Measurements from ENCODE around the gene DOLK. TPM values are rescaled to one million over a fixed set of nuclear protein-coding genes. Genes with fewer than 3 reads are reported as not detected.

Gene DOLK
- total and polyA plus RNA-seq, 2 donors (not counting 1 experiment from before 2014, with no cell fraction given) = 3.0 to 12.2 TPM

DNA sequence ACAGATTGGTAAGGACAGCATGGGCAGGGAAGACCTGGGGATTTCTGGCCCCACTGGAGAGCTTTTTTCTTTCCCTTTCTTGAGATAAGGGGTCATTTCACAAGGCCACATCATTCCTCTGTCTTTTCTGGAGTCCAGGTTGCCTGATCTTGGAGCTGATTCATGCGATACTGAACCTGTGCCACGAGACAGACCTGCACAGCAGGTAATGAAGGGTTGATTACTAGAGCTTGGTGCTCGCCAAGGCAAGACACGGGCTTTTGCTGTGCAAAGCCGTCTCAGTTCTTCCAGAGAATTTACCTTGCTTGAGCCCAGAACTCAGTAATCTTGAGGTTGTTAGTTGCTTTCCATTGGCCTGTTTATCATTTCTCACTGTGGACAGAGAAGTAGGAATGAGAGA is 39.3 kb upstream of the DOLK start:
- Histone ChIP-seq H3K9me3 (ENCODE audit: control extremely low read depth in 1 of 3, control insufficient read depth in 2 of 3, insufficient read depth in 1 of 3, low read length in 2 of 3) (no peaks in the 10 kb centered on the region), H3K4me2 (replicated peaks; ENCODE audit: low read depth, low read length, poor library complexity, severe bottlenecking) (no peak overlapping the region), H3K4me3 (ENCODE audit: control extremely low read depth in 1 of 5, extremely low read depth in 1 of 5, insufficient read depth in 1 of 5, low read depth in 2 of 5, low read length in 4 of 5) (no peak overlapping the region), H3K27ac (ENCODE audit: low read length in 2 of 2) (no peak overlapping the region), H4K20me1 (ENCODE audit: control insufficient read depth, insufficient read depth, low read length, poor library complexity, severe bottlenecking) (no peaks in the 10 kb centered on the region), H3K9ac (ENCODE audit: low read length) (no peak overlapping the region), H2AFZ (ENCODE audit: insufficient read depth, low read depth, low read length, poor library complexity, severe bottlenecking) (no peak overlapping the region), H3K27me3 (replicated peaks in 1 of 4; ENCODE audit: control extremely low read depth in 1 of 4, control insufficient read depth in 3 of 4, insufficient read depth in 4 of 4, low read length in 3 of 4) (no peaks in the 10 kb centered on the region), H3K4me1 (ENCODE audit: control insufficient read depth in 2 of 2, insufficient read depth in 2 of 2, low read length in 2 of 2) (no peaks in the 10 kb centered on the region), H3K79me2 (ENCODE audit: control insufficient read depth, insufficient read depth, low read length) (no peaks in the 10 kb centered on the region), H3K36me3 (replicated peaks in 1 of 2; ENCODE audit: control extremely low read depth in 1 of 2, control insufficient read depth in 1 of 2, extremely low read depth in 1 of 2, insufficient read depth in 2 of 2, low read length in 1 of 2) (peaks cover 5 to 77% of the 10 kb centered on the region in 2 experiments)
- no peak for ATAC-seq (ENCODE audit: low read depth)
- Mint-ChIP-seq H3K27ac (no peak overlapping the region), H3K4me3 (no peak overlapping the region), H3K27me3 (no peaks in the 10 kb centered on the region), H3K9me3 (ENCODE audit: insufficient read depth) (no peaks in the 10 kb centered on the region), H3K4me1 (no peaks in the 10 kb centered on the region)
- no peak for DNase-seq
- 100% methylated on average over 5 of the region's 5 CpGs for WGBS (ENCODE audit: insufficient coverage)
- POLR2A ChIA-PET = no interaction called here
- intact Hi-C loops (cut with micrococcal nuclease) = no loop called here
- TF ChIP-seq, protein P1, sequence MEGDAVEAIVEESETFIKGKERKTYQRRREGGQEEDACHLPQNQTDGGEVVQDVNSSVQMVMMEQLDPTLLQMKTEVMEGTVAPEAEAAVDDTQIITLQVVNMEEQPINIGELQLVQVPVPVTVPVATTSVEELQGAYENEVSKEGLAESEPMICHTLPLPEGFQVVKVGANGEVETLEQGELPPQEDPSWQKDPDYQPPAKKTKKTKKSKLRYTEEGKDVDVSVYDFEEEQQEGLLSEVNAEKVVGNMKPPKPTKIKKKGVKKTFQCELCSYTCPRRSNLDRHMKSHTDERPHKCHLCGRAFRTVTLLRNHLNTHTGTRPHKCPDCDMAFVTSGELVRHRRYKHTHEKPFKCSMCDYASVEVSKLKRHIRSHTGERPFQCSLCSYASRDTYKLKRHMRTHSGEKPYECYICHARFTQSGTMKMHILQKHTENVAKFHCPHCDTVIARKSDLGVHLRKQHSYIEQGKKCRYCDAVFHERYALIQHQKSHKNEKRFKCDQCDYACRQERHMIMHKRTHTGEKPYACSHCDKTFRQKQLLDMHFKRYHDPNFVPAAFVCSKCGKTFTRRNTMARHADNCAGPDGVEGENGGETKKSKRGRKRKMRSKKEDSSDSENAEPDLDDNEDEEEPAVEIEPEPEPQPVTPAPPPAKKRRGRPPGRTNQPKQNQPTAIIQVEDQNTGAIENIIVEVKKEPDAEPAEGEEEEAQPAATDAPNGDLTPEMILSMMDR (IDR thresholded peaks at IDR 0.05) = no peak
- no peak for TF ChIP-seq EZH2 (IDR thresholded peaks at IDR 0.05; ENCODE audit: borderline replicate concordance, insufficient read depth, low read depth, low read length, poor library complexity, severe bottlenecking)
- CTCF ChIA-PET = no interaction called here

DNA sequence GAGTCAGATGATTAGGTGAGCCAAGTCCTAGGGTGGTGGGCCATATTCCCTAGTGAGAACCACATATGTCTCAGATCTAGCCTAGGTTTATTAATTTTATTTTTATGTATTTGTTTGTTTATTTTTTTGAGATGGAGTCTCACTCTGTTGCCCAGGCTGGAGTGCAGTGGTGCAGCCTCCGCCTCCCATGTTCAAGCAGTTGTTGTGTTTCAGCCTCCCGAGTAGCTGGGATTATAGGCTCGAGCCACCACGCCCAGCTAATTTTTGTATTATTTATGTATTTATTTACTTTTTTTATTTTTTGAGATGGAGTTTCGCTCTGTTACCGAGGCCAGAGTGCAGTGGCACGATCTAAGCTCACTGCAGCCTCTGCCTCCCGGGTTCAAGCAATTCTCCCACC is 36.1 kb upstream of the DOLK start:
- Mint-ChIP-seq H3K9me3 (ENCODE audit: insufficient read depth) (no peaks in the 10 kb centered on the region), H3K27ac (no peak overlapping the region), H3K4me3 (no peak overlapping the region), H3K27me3 (no peaks in the 10 kb centered on the region), H3K4me1 (no peaks in the 10 kb centered on the region)
- Histone ChIP-seq H3K4me3 (ENCODE audit: control extremely low read depth in 1 of 5, extremely low read depth in 1 of 5, insufficient read depth in 1 of 5, low read depth in 2 of 5, low read length in 4 of 5) (no peak overlapping the region), H3K4me2 (replicated peaks; ENCODE audit: low read depth, low read length, poor library complexity, severe bottlenecking) (no peak overlapping the region), H3K27ac (ENCODE audit: low read length in 2 of 2) (no peak overlapping the region), H3K9me3 (ENCODE audit: control extremely low read depth in 1 of 3, control insufficient read depth in 2 of 3, insufficient read depth in 1 of 3, low read length in 2 of 3) (no peaks in the 10 kb centered on the region), H3K27me3 (replicated peaks in 1 of 4; ENCODE audit: control extremely low read depth in 1 of 4, control insufficient read depth in 3 of 4, insufficient read depth in 4 of 4, low read length in 3 of 4) (no peaks in the 10 kb centered on the region), H3K79me2 (ENCODE audit: control insufficient read depth, insufficient read depth, low read length) (no peaks in the 10 kb centered on the region), H3K4me1 (ENCODE audit: control insufficient read depth in 2 of 2, insufficient read depth in 2 of 2, low read length in 2 of 2) (no peaks in the 10 kb centered on the region), H3K9ac (ENCODE audit: low read length) (no peak overlapping the region), H2AFZ (ENCODE audit: insufficient read depth, low read depth, low read length, poor library complexity, severe bottlenecking) (no peak overlapping the region), H4K20me1 (ENCODE audit: control insufficient read depth, insufficient read depth, low read length, poor library complexity, severe bottlenecking) (no peaks in the 10 kb centered on the region), H3K36me3 (replicated peaks in 1 of 2; ENCODE audit: control extremely low read depth in 1 of 2, control insufficient read depth in 1 of 2, extremely low read depth in 1 of 2, insufficient read depth in 2 of 2, low read length in 1 of 2) (peaks cover 10 to 88% of the 10 kb centered on the region in 2 experiments)
- TF ChIP-seq, protein P1 (IDR thresholded peaks at IDR 0.05) = no peak
- TF ChIP-seq EZH2 (IDR thresholded peaks at IDR 0.05; ENCODE audit: borderline replicate concordance, insufficient read depth, low read depth, low read length, poor library complexity, severe bottlenecking) = no peak
- WGBS (ENCODE audit: insufficient coverage) = 98% methylated on average over 5 of the region's 8 CpGs
- ChIA-PET POLR2A (no interaction called here), CTCF (no interaction called here)
- DNase-seq (no peak), ATAC-seq (ENCODE audit: low read depth) (no peak)
- intact Hi-C loops (cut with micrococcal nuclease) = no loop called here
